Measurements from ENCODE around the gene ADM2.

DNA sequence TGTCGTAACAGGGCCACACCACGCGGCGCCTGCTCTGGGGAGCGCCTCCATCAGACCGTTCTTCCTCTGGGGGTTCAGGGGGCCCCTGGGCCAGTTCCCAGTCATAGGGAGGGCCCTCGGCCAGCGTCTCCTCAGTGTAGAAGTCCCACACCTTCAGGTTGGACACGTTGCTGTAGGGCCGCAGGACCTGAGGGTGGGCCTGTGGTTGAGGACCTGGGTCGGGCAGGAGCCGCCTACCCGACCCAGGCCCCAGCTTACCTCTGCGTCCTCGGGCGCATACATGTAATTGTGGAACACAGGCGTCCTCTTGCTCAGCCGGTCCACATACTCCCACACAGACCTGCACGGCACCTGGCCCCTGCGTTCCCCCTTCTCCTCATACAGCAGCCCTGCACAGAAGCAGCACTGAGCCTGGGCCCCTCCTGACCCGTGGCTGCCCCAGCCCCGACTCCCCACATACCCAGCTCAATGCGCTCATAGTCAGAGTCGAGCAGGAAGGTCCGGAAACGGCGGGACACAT, 26.7 kb upstream of the ADM2 start:
- TF ChIP-seq, protein P1, sequence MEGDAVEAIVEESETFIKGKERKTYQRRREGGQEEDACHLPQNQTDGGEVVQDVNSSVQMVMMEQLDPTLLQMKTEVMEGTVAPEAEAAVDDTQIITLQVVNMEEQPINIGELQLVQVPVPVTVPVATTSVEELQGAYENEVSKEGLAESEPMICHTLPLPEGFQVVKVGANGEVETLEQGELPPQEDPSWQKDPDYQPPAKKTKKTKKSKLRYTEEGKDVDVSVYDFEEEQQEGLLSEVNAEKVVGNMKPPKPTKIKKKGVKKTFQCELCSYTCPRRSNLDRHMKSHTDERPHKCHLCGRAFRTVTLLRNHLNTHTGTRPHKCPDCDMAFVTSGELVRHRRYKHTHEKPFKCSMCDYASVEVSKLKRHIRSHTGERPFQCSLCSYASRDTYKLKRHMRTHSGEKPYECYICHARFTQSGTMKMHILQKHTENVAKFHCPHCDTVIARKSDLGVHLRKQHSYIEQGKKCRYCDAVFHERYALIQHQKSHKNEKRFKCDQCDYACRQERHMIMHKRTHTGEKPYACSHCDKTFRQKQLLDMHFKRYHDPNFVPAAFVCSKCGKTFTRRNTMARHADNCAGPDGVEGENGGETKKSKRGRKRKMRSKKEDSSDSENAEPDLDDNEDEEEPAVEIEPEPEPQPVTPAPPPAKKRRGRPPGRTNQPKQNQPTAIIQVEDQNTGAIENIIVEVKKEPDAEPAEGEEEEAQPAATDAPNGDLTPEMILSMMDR (IDR thresholded peaks at IDR 0.05): no peak
- TF ChIP-seq POLR2A (IDR thresholded peaks at IDR 0.05): no peak
